GM18951 (cell line): ENCODE measurements around the gene KLF2.

Source experiments
- POLR2A ChIP-seq: IDR thresholded peaks from 4 replicates; pipeline ENCODE4 v1.6.1; 2011; ENCODE audit warnings: mild to moderate bottlenecking; ENCODE audit not compliant: insufficient read length, insufficient read depth; ENCODE audit errors: extremely low read depth
- in situ Hi-C: fragments of 300-500 bp; cut with MboI; formaldehyde crosslinking; loops from one replicate; pipeline ENCODE4 v1.12.0; 2022; ENCODE audit warnings: low sequenced_read_pairs, mixed read lengths, inconsistent platforms; ENCODE audit not compliant: unreplicated experiment

KLF2 gene

GRCh38 chr19:16377521-16377920 lies 52.9 kb downstream of the KLF2 start:
- in situ Hi-C loops, result no loop called here
- no peak for TF ChIP-seq POLR2A
